Measurements from ENCODE around the gene HOXD8.

Gene HOXD8

GRCh38 chr2:176091329-176092258, 37.9 kb upstream of the HOXD8 start:
- no peak for DNase-seq (ENCODE audit: low read depth in 3 of 3)

- no peak for DNase-seq (ENCODE audit: low read depth in 3 of 3)
Observed at GRCh38 chr2:176092270-176093144, 37.0 kb upstream of the HOXD8 start, which contains the start of gene HOXD13. HOXD13 (plus strand) TSS chr2:176092721; CDS start chr2:176092891, 170 bp downstream.

- no peak for DNase-seq (ENCODE audit: low read depth in 3 of 3)
Observed at GRCh38 chr2:176093145-176093897, 36.2 kb upstream of the HOXD8 start.

- no peak for DNase-seq (ENCODE audit: low read depth in 3 of 3)
Observed at GRCh38 chr2:176093898-176094249, 35.6 kb upstream of the HOXD8 start.

GRCh38 chr2:176094349-176094748, 35.2 kb upstream of the HOXD8 start:
- no peak for DNase-seq (ENCODE audit: low read depth in 3 of 3)

GRCh38 chr2:176095421-176095820, 34.1 kb upstream of the HOXD8 start:
- DNase-seq (ENCODE audit: low read depth in 3 of 3) = no peak

- DNase-seq (ENCODE audit: low read depth in 3 of 3) = no peak
Observed at GRCh38 chr2:176096243-176096985, 33.1 kb upstream of the HOXD8 start.

GRCh38 chr2:176096986-176097819, 32.3 kb upstream of the HOXD8 start:
- DNase-seq (ENCODE audit: low read depth in 3 of 3) = peak; percentile 18 to 56 (median 29)

GRCh38 chr2:176097820-176098365, 31.6 kb upstream of the HOXD8 start:
- DNase-seq (ENCODE audit: low read depth in 3 of 3) = no peak

- no peak for DNase-seq (ENCODE audit: low read depth in 3 of 3)
Observed at GRCh38 chr2:176098366-176099158, 30.9 kb upstream of the HOXD8 start.

- DNase-seq (ENCODE audit: low read depth in 3 of 3) = no peak
Observed at GRCh38 chr2:176099159-176099727, 30.3 kb upstream of the HOXD8 start.

- no peak for DNase-seq (ENCODE audit: low read depth in 3 of 3)
Observed at GRCh38 chr2:176099728-176100546, 29.6 kb upstream of the HOXD8 start, which contains the start of gene HOXD12. HOXD12 (plus strand) TSS chr2:176099795; CDS start chr2:176099802, 7 bp downstream.

- DNase-seq (ENCODE audit: low read depth in 3 of 3) = no peak
Observed at GRCh38 chr2:176100547-176101140, 28.9 kb upstream of the HOXD8 start.

GRCh38 chr2:176101216-176101830, 28.2 kb upstream of the HOXD8 start:
- no peak for DNase-seq (ENCODE audit: low read depth in 3 of 3)

GRCh38 chr2:176101842-176102241, 27.7 kb upstream of the HOXD8 start:
- no peak for DNase-seq (ENCODE audit: low read depth in 3 of 3)

- DNase-seq (ENCODE audit: low read depth in 3 of 3) = no peak
Observed at GRCh38 chr2:176102309-176102866, 27.1 kb upstream of the HOXD8 start.
